Left renal pelvis (tissue), 4 donors: ENCODE measurements around the gene INSRR. TPM values are rescaled to one million over a fixed set of nuclear protein-coding genes. Genes with fewer than 3 reads are reported as not detected.
A peak's percentile ranks its signal among the peaks of the same experiment; 100 is the strongest.

Experiments
- DNase-seq, 4 donors: peaks; one replicate each; pipeline ENCODE4 v3.0.0-alpha.2; 2013; ENCODE audit warnings: low read depth in 4 of 4, low spot score in 3 of 4
- polyA plus RNA-seq, 4 donors: library from polyadenylated mRNA; unstranded; fragments of 120-200 nt; gene quantifications; one replicate each; pipeline ENCODE4 v1.2.1, GENCODE V29; 2013; ENCODE audit not compliant: insufficient read length in 4 of 4

The INSRR gene
- polyA plus RNA-seq, 4 donors, result 1.0 to 3.9 (median 1.3) TPM

GRCh38 chr1:156894711-156895454 lies 36.0 kb upstream of the INSRR start:
- no peak for DNase-seq

- DNase-seq, result no peak
These were observed 35.1 kb upstream of the INSRR start for GRCh38 chr1:156894001-156894400.

- peak in 1 of 4 donors; percentile 50 for DNase-seq
These were observed 34.4 kb upstream of the INSRR start, which contains the start of gene PEAR1 for GRCh38 chr1:156893048-156893953. Gene PEAR1 (plus strand): TSS chr1:156893718. CDS start chr1:156903927, 10,209 bp downstream.

- peak; percentile 71 to 79 (median 74) for DNase-seq
These were observed 33.5 kb upstream of the INSRR start for GRCh38 chr1:156892190-156893047.

- peak in 3 of 4 donors; percentile 64 to 73 (median 64) for DNase-seq
These were observed 31.1 kb upstream of the INSRR start for GRCh38 chr1:156889802-156890580.

- no peak for DNase-seq
These were observed 28.8 kb upstream of the INSRR start for GRCh38 chr1:156887734-156888133.

GRCh38 chr1:156887317-156887716 lies 28.4 kb upstream of the INSRR start:
- DNase-seq, result no peak

GRCh38 chr1:156886583-156887281 lies 27.8 kb upstream of the INSRR start:
- DNase-seq, result no peak

GRCh38 chr1:156885880-156886355 lies 27.0 kb upstream of the INSRR start:
- no peak for DNase-seq

- DNase-seq, result no peak
These were observed 26.4 kb upstream of the INSRR start for GRCh38 chr1:156885314-156885713.

GRCh38 chr1:156884560-156885184 lies 25.8 kb upstream of the INSRR start:
- DNase-seq, result no peak

- no peak for DNase-seq
These were observed 25.0 kb upstream of the INSRR start for GRCh38 chr1:156883919-156884318.

GRCh38 chr1:156882543-156882942 lies 23.6 kb upstream of the INSRR start:
- no peak for DNase-seq

- no peak for DNase-seq
These were observed 22.7 kb upstream of the INSRR start for GRCh38 chr1:156881663-156882062.

- no peak for DNase-seq
These were observed 22.2 kb upstream of the INSRR start for GRCh38 chr1:156881101-156881500.

- no peak for DNase-seq
These were observed 21.6 kb upstream of the INSRR start for GRCh38 chr1:156880473-156880872.

- DNase-seq, result no peak
These were observed 21.0 kb upstream of the INSRR start for GRCh38 chr1:156879876-156880275.

GRCh38 chr1:156877433-156878170 lies 18.7 kb upstream of the INSRR start:
- no peak for DNase-seq
